GM06990 (cell line): ENCODE data around the gene ACAT1.

Experiments
- DNase-seq: peaks from one replicate; pipeline ENCODE4 v3.0.0-alpha.2; 2011; ENCODE audit not compliant: insufficient read length; ENCODE audit errors: extremely low read depth
- H3K27me3 ChIP-seq: replicated peaks from 2 replicates; pipeline ENCODE4 v1.6.0; 2011; ENCODE audit warnings: low read length; ENCODE audit not compliant: control insufficient read depth, insufficient read depth
- H3K36me3 ChIP-seq: 2 replicates; pipeline ENCODE4 v1.5.1; 2011; ENCODE audit warnings: low read length; ENCODE audit not compliant: control insufficient read depth, insufficient read depth
- H3K4me3 ChIP-seq: replicated peaks from 2 replicates; pipeline ENCODE4 v1.5.1; 2011; ENCODE audit warnings: low read depth, mild to moderate bottlenecking, control low read depth, low read length
- CTCF ChIP-seq: IDR thresholded peaks from 2 replicates; pipeline ENCODE4 v1.5.1; 2011; ENCODE audit warnings: low read length, control low read depth, mild to moderate bottlenecking, inconsistent platforms; ENCODE audit not compliant: insufficient read depth, poor library complexity, severe bottlenecking

Gene ACAT1

GRCh38 chr11:108097179-108097578 lies 24.2 kb upstream of the ACAT1 start:
- Histone ChIP-seq H3K4me3 (no peak overlapping the region), H3K36me3 (peaks cover 4% of the 10 kb centered on the region), H3K27me3 (no peaks in the 10 kb centered on the region)
- no peak for TF ChIP-seq CTCF
- no peak for DNase-seq

GRCh38 chr11:108101090-108101775 lies 20.1 kb upstream of the ACAT1 start:
- H3K36me3 ChIP-seq = peaks cover 5% of the 10 kb centered on the region
- H3K27me3 ChIP-seq = no peaks in the 10 kb centered on the region
- TF ChIP-seq CTCF = no peak
- no peak overlapping the region for H3K4me3 ChIP-seq
- no peak for DNase-seq

- H3K36me3 ChIP-seq = no peaks in the 10 kb centered on the region
- no peaks in the 10 kb centered on the region for H3K27me3 ChIP-seq
- no peak for DNase-seq
- peak; percentile 17 for TF ChIP-seq CTCF
- no peak overlapping the region for H3K4me3 ChIP-seq
Measured at GRCh38 chr11:108111126-108111525, 10.2 kb upstream of the ACAT1 start.

GRCh38 chr11:108112057-108112456 lies 9.3 kb upstream of the ACAT1 start:
- no peak for TF ChIP-seq CTCF
- Histone ChIP-seq H3K4me3 (no peak overlapping the region), H3K27me3 (no peaks in the 10 kb centered on the region), H3K36me3 (no peaks in the 10 kb centered on the region)
- no peak for DNase-seq

- H3K27me3 ChIP-seq = no peaks in the 10 kb centered on the region
- no peak for TF ChIP-seq CTCF
- DNase-seq = no peak
- H3K36me3 ChIP-seq = no peaks in the 10 kb centered on the region
- H3K4me3 ChIP-seq = no peak overlapping the region
Measured at GRCh38 chr11:108115500-108116140, 5.7 kb upstream of the ACAT1 start.
